Stimulated activated CD8-positive, alpha-beta memory T cell treated with anti-CD3 and anti-CD28 coated beads, Interleukin-2, amount 100 ng/mL, for 1 hour (primary cell): Measurements from ENCODE around the gene EPDR1.
"Not testable (repeated sequence)": the region's sequence is repeated elsewhere in the genome, so short reads cannot be mapped to it uniquely, and the experiment has no call there.

Experiments used
- DNase-seq, 2 donors: peaks; one replicate each; pipeline ENCODE4 v3.0.0-alpha.2; 2020; ENCODE audit warnings: low read depth in 2 of 2

EPDR1 gene

GRCh38 chr7:37928878-37929277, 8.4 kb downstream of the EPDR1 start:
- DNase-seq = no peak

- no peak for DNase-seq
These were observed 9.9 kb downstream of the EPDR1 start for GRCh38 chr7:37930226-37930948.

GRCh38 chr7:37932543-37932942, 12.1 kb downstream of the EPDR1 start:
- no peak for DNase-seq

- no peak for DNase-seq
These were observed 12.7 kb downstream of the EPDR1 start for GRCh38 chr7:37933018-37933566.

GRCh38 chr7:37942934-37943610, 22.6 kb downstream of the EPDR1 start:
- DNase-seq = no peak

- no peak for DNase-seq
These were observed 23.7 kb downstream of the EPDR1 start for GRCh38 chr7:37943905-37944736.

- no peak for DNase-seq
These were observed 24.3 kb downstream of the EPDR1 start for GRCh38 chr7:37944737-37945054.

GRCh38 chr7:37945336-37945735, 24.9 kb downstream of the EPDR1 start:
- no peak for DNase-seq

- DNase-seq = no peak
These were observed 26.9 kb downstream of the EPDR1 start for GRCh38 chr7:37947138-37947940.

- no peak for DNase-seq
These were observed 27.4 kb downstream of the EPDR1 start for GRCh38 chr7:37947941-37948210.

GRCh38 chr7:37952240-37952639, 31.8 kb downstream of the EPDR1 start:
- no peak for DNase-seq

- not testable (repeated sequence) for DNase-seq
These were observed 33.8 kb downstream of the EPDR1 start for GRCh38 chr7:37954217-37954616.

GRCh38 chr7:37956791-37957190, 36.4 kb downstream of the EPDR1 start:
- DNase-seq = no peak

- DNase-seq = no peak
These were observed 37.0 kb downstream of the EPDR1 start for GRCh38 chr7:37957221-37957970.

GRCh38 chr7:37960483-37960882, 40.0 kb downstream of the EPDR1 start:
- no peak for DNase-seq

- no peak for DNase-seq
These were observed 40.8 kb downstream of the EPDR1 start for GRCh38 chr7:37961251-37961650.

GRCh38 chr7:37964196-37964595, 43.8 kb downstream of the EPDR1 start:
- no peak for DNase-seq

GRCh38 chr7:37970211-37970610, 49.8 kb downstream of the EPDR1 start:
- DNase-seq = no peak

GRCh38 chr7:37971491-37971890, 51.1 kb downstream of the EPDR1 start:
- no peak for DNase-seq

- no peak for DNase-seq
These were observed 53.5 kb downstream of the EPDR1 start for GRCh38 chr7:37973915-37974314.

GRCh38 chr7:37974711-37975110, 54.3 kb downstream of the EPDR1 start:
- no peak for DNase-seq
